Choroid plexus epithelial cell (primary cell): ENCODE results near the gene ECE1.
"Not testable (repeated sequence)": the region's sequence is repeated elsewhere in the genome, so short reads cannot be mapped to it uniquely, and the experiment has no call there.

Experiments used
- DNase-seq: peaks from one replicate; pipeline ENCODE4 v3.0.0-alpha.2; 2010; ENCODE audit warnings: low read depth
- H3K4me3 ChIP-seq: 2 replicates; pipeline ENCODE4 v1.5.1; 2011; ENCODE audit warnings: low read depth, mild to moderate bottlenecking, control low read depth, low read length, moderate library complexity
- TF ChIP-seq, protein P1 (sequence below): conservative IDR thresholded peaks from 2 replicates; pipeline ENCODE4 v1.5.1; 2011; ENCODE audit warnings: low read depth, mild to moderate bottlenecking, control low read depth, inconsistent platforms, low read length, moderate library complexity

Gene ECE1

DNA sequence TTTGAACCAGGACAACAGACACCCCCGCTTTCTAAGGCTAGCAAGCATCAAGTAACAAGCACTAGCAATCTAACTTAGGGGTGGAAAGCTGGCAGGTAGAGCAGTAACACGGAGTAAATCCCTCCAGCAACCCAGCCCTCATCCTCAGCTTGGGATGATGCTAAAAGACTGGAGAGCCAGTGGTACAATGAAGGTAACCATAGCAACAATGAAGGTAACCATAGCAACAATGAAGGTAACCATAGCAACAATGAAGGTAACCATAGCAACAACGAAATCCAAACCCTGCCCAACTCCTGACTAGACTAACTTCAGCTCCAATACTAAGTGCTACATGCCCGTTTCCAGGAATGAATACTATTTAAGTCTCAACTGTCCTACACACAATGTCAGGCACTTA is 91.3 kb downstream of the ECE1 start:
- TF ChIP-seq, protein P1, sequence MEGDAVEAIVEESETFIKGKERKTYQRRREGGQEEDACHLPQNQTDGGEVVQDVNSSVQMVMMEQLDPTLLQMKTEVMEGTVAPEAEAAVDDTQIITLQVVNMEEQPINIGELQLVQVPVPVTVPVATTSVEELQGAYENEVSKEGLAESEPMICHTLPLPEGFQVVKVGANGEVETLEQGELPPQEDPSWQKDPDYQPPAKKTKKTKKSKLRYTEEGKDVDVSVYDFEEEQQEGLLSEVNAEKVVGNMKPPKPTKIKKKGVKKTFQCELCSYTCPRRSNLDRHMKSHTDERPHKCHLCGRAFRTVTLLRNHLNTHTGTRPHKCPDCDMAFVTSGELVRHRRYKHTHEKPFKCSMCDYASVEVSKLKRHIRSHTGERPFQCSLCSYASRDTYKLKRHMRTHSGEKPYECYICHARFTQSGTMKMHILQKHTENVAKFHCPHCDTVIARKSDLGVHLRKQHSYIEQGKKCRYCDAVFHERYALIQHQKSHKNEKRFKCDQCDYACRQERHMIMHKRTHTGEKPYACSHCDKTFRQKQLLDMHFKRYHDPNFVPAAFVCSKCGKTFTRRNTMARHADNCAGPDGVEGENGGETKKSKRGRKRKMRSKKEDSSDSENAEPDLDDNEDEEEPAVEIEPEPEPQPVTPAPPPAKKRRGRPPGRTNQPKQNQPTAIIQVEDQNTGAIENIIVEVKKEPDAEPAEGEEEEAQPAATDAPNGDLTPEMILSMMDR, result no peak
- no peak overlapping the region for H3K4me3 ChIP-seq
- DNase-seq, result no peak

DNA sequence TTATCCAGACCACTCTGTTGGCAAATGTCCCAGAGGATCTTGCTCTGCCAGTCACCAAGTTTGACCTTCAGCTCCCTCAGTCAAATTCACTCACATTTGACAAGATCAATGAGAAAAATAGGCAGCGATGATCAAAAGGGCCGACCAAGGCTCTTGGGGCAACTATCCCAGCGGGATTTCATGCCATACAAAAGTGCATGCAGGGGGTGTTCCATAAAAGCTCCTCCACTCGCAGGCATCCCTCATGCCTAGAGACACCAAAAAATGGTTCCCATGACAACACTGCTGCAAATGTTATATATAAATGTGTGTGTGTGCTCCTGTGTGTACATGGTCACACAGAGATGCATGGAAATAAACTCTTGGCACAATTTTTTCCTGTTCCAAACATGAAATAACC is 97.4 kb downstream of the ECE1 start:
- DNase-seq, result no peak
- TF ChIP-seq, protein P1, result no peak
- H3K4me3 ChIP-seq, result no peak overlapping the region

DNA sequence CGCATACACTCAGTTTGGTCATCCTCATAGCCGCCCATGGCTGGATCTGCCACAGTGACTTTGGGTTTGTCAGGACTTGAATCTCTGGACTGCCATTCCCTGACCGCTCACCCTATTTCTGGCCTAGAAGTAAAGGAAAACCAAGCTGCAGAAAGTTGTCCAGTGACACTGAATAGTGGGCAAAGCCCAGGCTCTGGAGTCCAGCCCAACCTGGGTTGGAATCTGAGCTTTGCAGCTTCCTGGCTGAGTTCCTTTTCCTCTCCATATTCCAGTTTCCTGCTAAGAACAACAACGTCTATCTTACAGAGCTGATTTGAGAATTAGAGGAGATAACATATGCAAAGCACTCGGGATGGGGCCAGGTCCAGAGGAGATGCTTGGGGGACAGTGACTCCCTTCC is 98.0 kb downstream of the ECE1 start:
- TF ChIP-seq, protein P1, result no peak
- no peak overlapping the region for H3K4me3 ChIP-seq
- no peak for DNase-seq

DNA sequence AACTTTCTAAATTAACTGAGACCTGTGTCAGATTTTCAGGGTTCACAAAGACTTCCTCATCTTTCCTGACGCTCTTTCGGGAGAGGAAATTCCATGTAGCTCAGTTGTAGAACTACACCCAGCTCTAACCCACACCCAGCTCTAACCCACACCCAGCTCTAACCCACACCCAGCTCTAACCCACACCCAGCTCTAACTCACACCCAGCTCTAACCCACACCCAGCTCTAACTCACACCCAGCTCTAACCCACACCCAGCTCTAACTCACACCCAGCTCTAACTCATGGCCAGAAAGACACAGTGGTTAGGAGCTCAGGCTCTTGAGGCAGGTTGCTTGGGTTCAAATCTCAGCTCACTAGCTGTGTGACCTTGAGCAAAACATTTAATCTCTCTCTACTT is 99.5 kb downstream of the ECE1 start:
- not testable (repeated sequence) for H3K4me3 ChIP-seq, DNase-seq

DNA sequence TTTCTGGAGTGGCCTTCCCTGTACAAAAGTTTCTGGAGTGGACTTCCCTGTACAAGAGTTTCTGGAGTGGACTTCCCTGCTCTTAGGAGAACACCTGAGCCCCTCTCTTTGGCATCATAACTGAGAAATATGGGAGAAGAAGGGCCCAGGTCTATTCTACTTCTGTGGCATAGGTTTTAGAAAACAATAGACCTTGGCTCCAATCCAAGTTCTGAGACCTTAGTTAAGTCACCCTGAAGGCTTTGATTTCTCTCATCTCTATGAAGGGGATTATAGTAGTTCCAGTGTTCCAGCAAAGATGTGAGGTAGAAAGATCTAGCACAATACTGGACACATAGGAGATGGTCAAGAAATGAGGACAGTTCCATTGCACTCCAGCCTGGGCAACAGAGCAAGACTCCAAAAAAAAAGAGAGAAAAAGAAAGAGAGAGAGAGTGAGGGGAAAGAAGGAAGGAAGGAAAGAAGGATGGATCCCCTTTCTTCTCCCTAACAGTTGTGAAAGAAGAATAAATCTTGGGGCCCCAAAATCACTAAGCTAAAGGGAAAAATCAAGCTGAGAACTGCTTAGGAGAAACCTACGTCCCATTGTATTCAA is 100.3 kb downstream of the ECE1 start:
- no peak for DNase-seq
- TF ChIP-seq, protein P1, result no peak
- H3K4me3 ChIP-seq, result no peak overlapping the region

DNA sequence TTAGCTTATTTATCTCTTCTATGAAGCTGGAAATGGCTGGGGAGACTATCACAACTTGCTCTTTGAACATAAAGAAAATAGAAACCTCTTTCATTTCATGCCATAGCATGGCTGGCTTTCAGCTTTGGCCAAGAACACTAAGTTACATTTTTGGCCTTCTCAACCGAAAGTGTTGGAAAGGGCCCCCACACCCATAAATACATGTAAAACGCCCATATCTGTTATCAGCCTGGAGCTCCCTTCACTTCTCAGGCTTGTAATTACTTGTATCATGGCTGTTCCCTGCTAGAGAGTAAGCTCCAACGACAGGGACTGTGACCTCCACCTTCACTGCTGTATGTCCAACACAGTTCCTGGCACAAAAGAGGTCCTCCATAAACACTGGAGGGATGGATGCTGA is 100.8 kb downstream of the ECE1 start:
- DNase-seq, result no peak
- TF ChIP-seq, protein P1, result no peak
- H3K4me3 ChIP-seq, result no peak overlapping the region

DNA sequence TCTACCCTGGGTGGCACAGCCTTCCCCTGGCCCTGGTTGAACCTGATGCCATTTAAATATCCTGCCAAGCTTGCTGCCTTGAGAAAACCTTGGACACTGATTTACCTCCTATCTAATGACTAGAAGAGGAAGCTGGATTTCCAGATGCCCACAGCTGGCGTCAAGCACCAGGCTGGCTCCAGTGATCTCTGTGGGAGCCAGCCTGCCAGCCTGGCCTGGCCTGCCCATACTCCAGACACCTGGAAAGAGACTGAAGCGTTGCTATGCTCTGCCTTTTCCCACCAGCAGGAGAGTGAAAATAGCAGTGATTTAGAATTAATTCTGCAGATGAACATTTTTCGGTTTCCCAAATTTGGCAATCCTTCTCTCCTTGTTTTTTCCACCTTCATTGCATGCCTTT is 102.0 kb downstream of the ECE1 start:
- TF ChIP-seq, protein P1, result no peak
- no peak overlapping the region for H3K4me3 ChIP-seq
- DNase-seq, result no peak
